ENCODE results near the gene MICU2.

DNA sequence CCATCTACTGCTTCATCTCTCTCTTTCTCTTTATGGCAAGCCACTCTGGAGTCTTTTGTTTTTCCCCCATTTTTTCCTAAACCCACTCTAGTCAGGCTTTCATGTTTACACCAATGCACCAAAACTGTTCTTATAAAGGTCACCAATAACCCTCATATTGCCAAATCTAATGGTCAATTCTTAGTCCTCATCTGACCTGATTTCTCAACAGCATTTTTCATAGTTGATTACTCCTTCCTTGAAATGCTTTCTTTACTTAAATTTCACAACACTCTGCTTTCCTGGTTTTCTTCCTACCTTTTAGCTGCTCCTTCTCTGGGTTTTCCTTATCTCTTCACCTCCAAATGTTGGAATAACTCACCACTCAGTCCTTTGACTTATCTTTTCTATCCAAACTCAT, 47.9 kb downstream of the MICU2 start:
- TF ChIP-seq CTCF (IDR thresholded peaks at IDR 0.05; ENCODE audit: low read length) (no peak), EZH2 (IDR thresholded peaks at IDR 0.05; ENCODE audit: borderline replicate concordance, low read length) (no peak)
